SH-SY5Y (cell line): ENCODE measurements around the gene DLG2.

Experiments
- GATA2 ChIP-seq: IDR thresholded peaks from 2 replicates; pipeline ENCODE4 v1.6.1; 2011; ENCODE audit warnings: mild to moderate bottlenecking, low read depth, low read length
- GATA3 ChIP-seq: IDR thresholded peaks from 2 replicates; pipeline ENCODE4 v1.6.1; 2011; ENCODE audit warnings: low read depth, mild to moderate bottlenecking, low read length, moderate library complexity

DLG2 gene

DNA sequence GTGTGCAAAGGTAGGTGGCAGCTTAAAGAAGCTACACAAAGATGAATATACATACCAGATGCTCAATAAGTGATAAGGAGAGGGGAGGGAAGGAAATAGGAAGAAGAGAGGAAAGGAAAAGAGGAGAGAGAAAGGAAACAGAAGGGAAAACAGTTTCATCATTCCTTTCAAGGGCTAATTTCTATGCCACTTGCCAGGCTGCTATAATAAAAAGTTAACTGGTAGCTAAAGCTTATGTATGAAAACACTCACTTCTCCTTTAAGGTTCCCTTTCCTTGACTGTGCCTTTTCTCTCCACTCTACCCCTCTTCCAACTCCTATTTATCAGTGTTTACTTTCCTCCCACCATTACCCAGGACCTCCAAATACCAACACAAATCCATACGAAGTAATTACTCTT lies 347.9 kb downstream of the DLG2 start:
- no peak for TF ChIP-seq GATA3
- no peak for TF ChIP-seq GATA2

DNA sequence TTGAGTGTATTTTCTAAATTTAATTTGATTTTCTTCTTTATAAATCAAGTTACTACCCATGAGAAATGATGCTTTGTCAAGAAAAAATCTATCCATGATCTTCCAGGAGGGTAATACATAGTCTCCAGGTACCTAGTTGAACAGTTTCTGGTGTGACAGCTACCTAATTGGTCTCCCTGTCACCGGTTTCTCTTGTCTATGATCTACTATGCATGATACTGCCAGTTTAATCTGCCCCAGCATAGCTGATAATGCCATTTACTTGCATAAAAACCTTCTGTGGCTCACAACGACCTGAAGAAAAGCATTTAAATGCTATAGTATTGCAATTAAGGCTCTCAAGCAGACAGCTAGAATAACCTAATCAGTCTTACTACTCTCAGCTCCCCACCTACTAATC lies 349.5 kb downstream of the DLG2 start:
- no peak for TF ChIP-seq GATA3

DNA sequence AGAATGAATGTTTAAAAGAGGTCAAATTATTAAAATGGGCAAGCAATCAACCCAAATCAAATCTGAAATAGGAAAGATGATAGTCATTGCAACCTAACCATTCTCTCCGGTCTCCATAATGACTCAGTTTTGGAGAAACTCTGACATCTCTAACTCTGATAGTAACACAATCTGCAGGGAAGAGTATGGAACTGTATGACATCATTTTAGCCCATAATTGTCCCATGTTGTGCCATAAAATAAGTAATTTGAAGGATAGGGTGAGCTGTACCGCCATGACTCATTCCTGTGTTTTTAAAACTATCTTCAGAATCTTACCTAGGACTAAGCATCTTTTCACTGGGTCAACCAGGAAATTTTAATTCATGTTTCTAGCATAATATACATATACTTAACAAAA lies 350.8 kb downstream of the DLG2 start:
- TF ChIP-seq GATA3 (no peak), GATA2 (no peak)

DNA sequence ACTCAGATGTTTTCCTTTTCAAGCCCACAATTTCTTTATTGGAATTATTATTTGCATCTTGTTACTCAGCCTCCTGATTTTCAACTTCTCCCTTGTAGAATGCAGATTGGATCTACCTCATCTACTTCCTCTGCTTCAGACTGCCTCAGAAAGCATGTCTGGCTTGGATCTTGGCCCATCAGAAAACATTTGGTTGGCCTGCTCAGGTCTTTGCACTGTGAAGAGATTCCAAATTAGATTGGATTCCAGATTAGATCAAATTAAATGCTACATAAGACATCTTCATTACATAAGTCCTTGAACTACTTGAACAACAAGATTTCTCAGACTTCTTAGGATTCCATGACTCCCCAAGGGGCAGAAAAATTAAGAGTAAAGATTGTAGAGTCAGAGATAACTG lies 358.0 kb downstream of the DLG2 start:
- TF ChIP-seq GATA2 (no peak), GATA3 (no peak)

DNA sequence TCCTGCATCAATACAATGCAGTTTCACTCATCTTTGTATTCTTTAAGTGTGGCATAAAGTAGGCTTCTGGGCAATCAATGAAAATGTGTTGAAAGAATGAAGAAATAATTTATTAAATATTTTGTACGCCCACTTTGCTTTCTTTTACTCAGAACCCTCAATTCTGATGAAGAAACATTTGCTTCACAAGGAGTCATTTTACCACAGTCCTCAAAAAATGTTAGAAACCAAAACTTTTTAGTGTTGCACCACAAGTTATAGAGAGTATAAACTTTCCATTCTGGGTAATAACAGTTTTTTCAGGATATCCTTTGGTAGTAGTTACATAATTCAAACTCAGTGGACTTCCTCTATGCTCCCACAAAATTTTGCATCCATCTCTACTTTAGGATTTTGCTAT lies 360.5 kb downstream of the DLG2 start:
- TF ChIP-seq GATA2 = no peak
- TF ChIP-seq GATA3 = no peak

DNA sequence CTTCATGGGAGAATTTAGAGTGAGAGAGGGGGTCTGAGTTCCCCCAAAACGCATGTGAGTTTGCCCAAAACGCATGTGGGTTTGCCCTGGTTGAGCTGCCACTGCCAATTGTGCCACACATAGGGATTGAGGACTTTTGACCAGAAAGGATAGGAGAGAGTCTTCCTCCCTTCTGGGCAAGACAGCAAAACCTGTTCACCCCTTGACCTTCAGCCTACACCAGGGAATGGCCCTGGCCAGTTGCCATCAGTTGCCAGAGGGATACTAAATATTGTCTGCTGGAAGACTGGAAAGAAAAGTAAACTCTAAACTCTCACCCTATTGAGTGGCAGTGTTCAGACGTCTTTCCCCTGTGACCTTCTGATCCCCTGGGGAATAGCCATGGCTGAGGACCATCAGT lies 363.8 kb downstream of the DLG2 start:
- TF ChIP-seq GATA3 (no peak), GATA2 (no peak)

DNA sequence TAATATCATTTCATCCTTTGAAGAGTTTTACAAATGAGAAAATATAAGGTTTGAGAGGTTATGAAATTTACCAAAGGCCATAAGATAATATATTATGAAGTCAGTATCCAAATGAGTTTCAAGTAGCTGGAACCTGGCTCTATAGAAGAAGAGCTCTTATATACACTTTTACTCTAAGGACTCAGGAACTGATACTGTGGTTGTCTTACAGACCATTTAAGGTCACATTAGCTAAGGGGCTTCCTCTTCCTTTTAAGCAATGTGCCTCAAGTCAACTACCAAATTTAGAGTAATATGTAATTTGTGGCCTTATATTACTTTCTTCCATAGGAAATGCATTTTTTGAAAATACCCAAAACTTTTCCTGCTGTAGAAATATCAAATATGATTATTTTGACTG lies 369.3 kb downstream of the DLG2 start:
- TF ChIP-seq GATA3 (no peak), GATA2 (no peak)

DNA sequence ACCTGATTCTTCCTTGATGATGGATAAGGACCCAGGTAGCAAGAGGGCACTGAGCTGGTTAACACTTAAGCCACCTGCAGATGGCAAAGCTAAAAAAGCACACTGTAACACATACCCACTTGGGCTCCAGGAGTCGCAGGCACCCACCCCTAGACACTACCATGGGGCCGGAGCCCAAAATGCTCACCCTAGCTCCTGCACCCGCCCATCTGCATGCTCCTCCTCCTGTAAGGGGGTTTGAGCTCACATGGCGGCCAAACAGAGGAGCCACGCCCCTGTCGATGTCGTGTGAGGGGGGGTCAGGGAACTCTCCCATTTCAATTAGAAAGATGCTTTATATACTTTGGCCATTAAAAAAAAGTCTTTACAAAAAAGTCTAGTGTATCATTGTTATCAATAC lies 370.7 kb downstream of the DLG2 start:
- TF ChIP-seq GATA2 = no peak
- no peak for TF ChIP-seq GATA3

DNA sequence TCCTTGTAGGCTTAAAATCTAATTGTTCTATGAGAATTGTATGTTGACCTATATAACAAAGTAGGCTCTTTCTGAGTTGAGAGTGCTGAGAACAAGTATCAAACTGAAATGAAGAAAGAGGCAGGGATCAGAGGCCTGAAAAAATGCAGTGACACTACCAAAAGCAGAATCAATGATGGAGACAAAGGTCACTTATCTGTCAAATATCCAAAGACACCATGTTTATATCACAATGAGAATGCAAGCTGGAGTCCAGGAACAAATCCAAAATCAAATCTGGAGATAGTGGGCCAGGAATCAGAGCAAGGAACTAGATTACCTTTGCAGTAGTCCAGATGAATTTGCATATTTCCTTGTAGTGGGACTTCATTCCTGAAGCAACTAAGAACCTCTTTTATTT lies 377.7 kb downstream of the DLG2 start:
- TF ChIP-seq GATA2 (no peak), GATA3 (no peak)

DNA sequence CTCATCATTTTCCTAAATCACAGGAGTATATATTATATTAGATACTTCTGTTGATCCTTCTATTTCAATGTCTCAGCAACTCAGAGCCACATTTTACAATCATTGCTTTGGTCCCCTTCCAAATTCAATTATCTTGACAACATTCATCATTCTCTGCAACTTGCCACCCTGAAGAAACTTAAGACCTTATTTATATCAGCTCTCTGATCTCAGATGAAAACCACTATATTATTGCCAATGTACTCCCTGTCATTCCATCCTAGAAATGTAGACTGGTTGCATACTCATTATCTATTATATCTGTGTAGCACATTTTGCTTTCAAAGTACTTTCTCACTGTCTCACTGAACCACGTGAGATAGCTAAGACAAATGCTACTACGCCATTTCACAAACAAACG lies 379.3 kb downstream of the DLG2 start:
- TF ChIP-seq GATA3 (no peak), GATA2 (no peak)

DNA sequence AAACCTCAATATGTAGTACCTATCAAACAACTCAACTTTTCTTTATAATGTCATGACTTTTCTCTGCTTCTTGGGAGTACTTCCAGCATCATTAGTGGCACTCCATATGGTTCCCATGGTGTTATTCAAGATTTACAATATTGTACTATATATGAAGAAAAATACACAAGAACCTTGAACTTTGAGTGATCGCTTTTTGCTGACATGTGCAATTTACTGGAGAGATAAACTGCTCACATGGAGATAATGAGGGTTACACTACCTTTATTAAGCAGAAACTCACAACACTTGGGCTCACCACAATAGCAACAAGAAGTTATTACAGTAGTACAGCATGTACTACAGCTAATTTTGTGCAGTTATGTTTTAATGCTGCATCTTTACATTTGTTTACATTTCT lies 388.2 kb downstream of the DLG2 start:
- no peak for TF ChIP-seq GATA3
- TF ChIP-seq GATA2 = no peak

DNA sequence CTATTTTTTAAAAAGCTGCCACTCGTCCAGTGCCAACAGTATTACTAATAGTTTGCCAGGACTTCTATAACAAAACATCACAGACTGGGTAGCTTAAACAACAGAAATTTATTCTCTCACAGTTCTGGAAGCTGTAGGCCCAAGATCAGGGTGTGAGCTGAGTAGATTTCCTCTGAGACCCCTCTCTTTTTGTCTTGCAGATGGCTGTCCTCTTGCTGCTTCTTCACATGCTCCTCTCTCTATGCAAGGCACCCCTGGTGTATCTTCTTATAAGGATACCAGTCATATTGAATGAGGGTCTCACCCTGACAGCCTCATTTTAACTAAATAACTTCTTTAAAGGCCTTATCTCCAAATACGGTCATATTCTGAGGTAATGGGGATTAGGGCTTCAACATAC lies 390.9 kb downstream of the DLG2 start:
- TF ChIP-seq GATA2 (no peak), GATA3 (no peak)

DNA sequence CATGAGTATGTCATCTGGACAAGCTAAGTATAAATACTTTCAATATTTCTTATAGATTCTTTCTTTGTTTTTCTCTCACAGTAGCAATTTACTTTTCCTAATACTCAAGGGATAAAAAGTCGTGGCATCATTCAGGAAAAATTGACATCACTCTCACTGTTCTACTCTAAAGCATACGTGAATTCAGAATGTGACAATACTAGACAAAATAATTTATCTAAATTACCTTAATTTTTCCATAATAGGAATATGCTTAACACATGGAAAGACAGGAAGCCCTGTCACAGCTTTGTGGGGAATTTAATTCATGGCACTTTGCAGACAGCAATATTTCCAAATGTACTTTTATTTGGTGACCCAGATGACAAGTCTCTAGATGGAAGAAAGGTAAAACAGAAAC lies 394.6 kb downstream of the DLG2 start:
- no peak for TF ChIP-seq GATA2
- TF ChIP-seq GATA3 = no peak

DNA sequence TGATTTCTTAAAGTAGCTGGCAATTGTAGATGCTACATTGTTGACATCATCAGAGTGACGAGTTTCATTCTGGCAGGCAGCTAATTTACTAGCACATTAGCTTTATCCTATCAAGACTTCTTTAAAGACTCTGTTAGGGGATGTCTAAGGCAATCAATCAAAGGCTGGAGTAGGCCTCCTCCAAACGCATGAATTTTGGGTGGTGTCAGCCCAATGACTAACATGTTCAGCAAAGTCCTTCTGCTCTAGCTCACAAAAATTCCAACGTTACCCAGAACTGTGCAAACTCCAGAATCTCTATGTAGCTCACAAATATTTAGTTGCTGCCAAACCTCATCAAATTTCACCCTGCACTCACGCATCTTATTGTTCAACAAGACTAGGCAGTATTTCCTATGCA lies 395.6 kb downstream of the DLG2 start:
- TF ChIP-seq GATA3 (no peak), GATA2 (no peak)

DNA sequence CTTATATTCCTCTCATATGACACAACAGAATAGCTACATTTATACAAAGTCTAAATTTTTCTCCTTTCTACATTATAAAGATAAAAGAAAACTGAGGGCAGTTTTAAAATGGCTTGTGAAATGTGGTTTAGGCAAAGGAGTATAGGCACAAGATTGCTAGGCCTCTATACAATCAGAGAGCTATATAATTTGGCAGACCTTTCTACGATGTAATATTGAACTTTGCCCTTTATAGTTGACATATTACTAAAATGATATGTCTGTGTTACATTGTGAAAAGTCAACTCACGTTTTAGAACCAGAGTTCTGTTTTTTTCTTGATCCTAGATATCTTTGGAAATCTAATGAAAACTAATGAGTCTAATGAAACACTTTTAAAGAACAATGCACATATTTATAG lies 430.2 kb downstream of the DLG2 start:
- TF ChIP-seq GATA3 (no peak), GATA2 (no peak)

DNA sequence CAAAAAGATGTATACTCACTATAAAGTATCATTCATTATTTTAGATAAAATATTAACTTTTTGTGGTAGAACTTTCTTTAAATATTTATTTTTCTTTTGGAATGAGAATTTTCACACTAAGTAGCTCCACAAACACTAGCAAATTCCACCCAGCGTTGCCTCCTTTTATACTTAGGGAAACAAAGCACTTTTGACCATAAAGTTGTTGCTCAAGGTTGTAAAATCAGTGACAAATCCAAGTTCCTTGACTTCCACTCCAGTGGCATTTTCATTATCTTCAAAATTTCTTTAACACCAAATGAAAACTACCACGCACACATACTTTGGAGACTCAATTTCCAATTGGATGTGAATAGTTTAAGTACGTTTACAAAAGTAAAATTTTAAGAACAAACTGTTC lies 431.2 kb downstream of the DLG2 start:
- TF ChIP-seq GATA2 (no peak), GATA3 (no peak)
